GM12864 (cell line): ENCODE measurements around the gene SNX8.
"Not testable (repeated sequence)": the region's sequence is repeated elsewhere in the genome, so short reads cannot be mapped to it uniquely, and the experiment has no call there.

Source experiments
- DNase-seq: peaks from one replicate; pipeline ENCODE4 v3.0.0-alpha.2; 2011; ENCODE audit warnings: low read depth
- H3K4me3 ChIP-seq: 2 replicates; pipeline ENCODE4 v1.5.1; 2011; ENCODE audit warnings: mild to moderate bottlenecking, low read depth, low read length, control low read depth
- CTCF ChIP-seq: IDR thresholded peaks from 2 replicates; pipeline ENCODE4 v1.5.1; 2011; ENCODE audit warnings: low read depth, mild to moderate bottlenecking, moderate library complexity, low read length, control low read depth, inconsistent platforms; ENCODE audit errors: missing control alignments

Gene SNX8

GRCh38 chr7:2326951-2327350 is 12.7 kb upstream of the SNX8 start:
- DNase-seq: no peak
- TF ChIP-seq CTCF: no peak
- no peak overlapping the region for H3K4me3 ChIP-seq

DNA sequence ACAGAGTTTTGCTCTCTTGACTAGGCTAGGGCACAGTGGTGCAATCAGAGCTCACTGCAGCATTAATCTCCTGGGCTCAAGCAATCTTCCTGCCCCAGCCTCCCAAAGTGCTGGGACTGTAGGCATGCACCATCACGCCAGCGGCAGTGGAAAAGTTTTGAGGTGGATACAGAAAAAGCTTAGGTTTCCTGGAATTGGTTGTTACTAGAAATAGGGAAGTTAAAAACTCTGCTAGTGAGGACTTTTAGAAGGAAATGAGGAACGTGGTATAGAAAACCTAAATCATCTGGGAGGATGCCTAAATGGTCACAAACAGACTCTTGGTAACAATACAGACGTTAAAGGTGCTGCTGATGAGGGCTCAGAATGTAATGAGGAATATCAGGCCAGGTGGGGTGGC is 10.9 kb upstream of the SNX8 start:
- no peak overlapping the region for H3K4me3 ChIP-seq
- DNase-seq: no peak
- TF ChIP-seq CTCF: no peak

GRCh38 chr7:2321020-2321419 is 6.8 kb upstream of the SNX8 start:
- DNase-seq: no peak
- TF ChIP-seq CTCF: no peak
- H3K4me3 ChIP-seq: no peak overlapping the region

DNA sequence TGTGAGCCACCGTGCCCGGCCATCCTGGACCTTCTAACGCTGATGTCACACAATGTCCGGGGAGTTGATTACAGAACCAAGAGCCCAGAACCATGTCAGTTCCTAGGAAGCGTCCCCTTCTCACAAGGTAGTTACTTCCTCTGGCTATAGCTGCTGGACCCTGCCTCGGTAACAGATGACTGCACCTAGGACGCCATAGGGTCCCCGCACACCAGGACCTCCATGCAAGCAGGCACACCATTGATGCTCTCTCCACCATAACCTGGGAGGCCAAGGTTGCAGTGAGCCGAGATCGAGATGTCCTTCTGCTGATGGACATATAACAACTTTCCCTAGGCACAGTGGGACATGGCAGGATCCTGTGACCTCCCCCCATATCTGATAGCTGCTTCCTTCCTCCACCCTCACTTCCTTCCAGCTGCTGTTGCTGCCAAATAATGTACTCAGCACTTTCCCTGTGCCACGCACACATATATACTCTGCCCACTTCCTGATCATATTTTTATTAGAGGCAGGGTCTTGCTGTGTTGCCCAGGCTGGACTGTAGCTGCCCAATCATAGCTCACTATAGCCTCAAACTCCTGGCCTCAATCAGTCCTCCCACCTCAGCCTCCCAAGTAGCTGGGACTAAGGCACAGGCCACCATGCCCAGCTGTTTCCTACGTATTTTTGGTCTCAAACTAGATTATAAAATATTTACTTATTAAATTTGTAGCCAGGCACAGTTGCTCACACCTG is 3.5 kb upstream of the SNX8 start:
- no peak overlapping the region for H3K4me3 ChIP-seq
- no peak for DNase-seq
- no peak for TF ChIP-seq CTCF

DNA sequence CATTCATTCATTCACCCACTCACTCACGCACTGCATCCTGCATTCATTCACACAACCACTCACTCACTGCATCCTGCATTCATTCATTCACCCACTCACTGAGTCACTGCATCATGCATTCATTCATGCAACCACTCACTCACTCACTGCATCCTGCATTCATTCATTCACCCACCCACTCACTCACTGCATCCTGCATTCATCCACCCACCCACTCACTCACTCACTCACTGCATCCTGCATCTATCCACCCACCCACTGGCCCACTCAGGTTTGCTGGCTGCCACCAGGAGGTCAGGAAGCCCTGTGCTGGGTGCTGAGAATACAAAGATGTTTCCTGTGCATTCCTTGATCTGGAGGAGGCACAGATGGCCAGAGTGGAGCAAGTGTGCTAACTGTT is 2.3 kb upstream of the SNX8 start:
- no peak for DNase-seq
- TF ChIP-seq CTCF: no peak
- no peak overlapping the region for H3K4me3 ChIP-seq

DNA sequence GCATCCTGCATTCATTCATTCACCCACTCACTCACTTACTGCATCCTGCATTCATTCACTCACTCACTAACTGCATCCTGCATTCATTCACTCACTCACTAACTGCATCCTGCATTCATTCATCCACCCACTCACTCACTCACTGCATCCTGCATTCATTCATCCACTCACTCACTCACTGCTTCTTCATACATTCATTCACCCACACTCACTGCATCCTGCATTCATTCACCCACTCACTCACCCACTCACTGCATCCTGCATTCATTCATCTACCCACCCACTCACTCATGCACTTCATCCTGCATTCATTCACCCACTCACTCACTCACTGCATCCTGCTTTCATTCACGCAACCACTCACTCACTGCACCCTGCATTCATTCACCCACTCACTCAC is 1.5 kb upstream of the SNX8 start:
- no peak for DNase-seq
- no peak overlapping the region for H3K4me3 ChIP-seq
- no peak for TF ChIP-seq CTCF

GRCh38 chr7:2314956-2315530 is 802 bp upstream of the SNX8 start:
- DNase-seq, H3K4me3 ChIP-seq: not testable (repeated sequence)
